IPS-NIHi7 (cell line): ENCODE measurements around the gene DSG4.
"Not testable (repeated sequence)": the region's sequence is repeated elsewhere in the genome, so short reads cannot be mapped to it uniquely, and the experiment has no call there.

Source experiments
- DNase-seq: peaks from one replicate; pipeline ENCODE4 v3.0.0; 2012; ENCODE audit warnings: mixed read lengths; ENCODE audit errors: extremely low spot score

The DSG4 gene

GRCh38 chr18:31376477-31376876, at the start of gene DSG4:
Gene DSG4 (plus strand): TSS chr18:31376777. CDS start chr18:31376912, 135 bp downstream.
- DNase-seq = no peak

GRCh38 chr18:31329787-31330438, 46.7 kb upstream of the DSG4 start:
- DNase-seq = no peak

- DNase-seq = no peak
These were observed 33.1 kb upstream of the DSG4 start for GRCh38 chr18:31343454-31343853.

GRCh38 chr18:31353336-31353735, 23.2 kb upstream of the DSG4 start:
- DNase-seq = not testable (repeated sequence)

GRCh38 chr18:31354990-31355389, 21.6 kb upstream of the DSG4 start:
- DNase-seq = no peak

- no peak for DNase-seq
These were observed 20.6 kb upstream of the DSG4 start for GRCh38 chr18:31356025-31356424.

- no peak for DNase-seq
These were observed 12.4 kb upstream of the DSG4 start for GRCh38 chr18:31364190-31364589.

- DNase-seq = no peak
These were observed 7.1 kb upstream of the DSG4 start for GRCh38 chr18:31369478-31369877.

- no peak for DNase-seq
These were observed 4.6 kb upstream of the DSG4 start for GRCh38 chr18:31371989-31372388.

GRCh38 chr18:31373641-31374040, 2.9 kb upstream of the DSG4 start:
- no peak for DNase-seq

- no peak for DNase-seq
These were observed 4.3 kb downstream of the DSG4 start for GRCh38 chr18:31380912-31381311.

- DNase-seq = no peak
These were observed 5.5 kb downstream of the DSG4 start for GRCh38 chr18:31382107-31382506.

- no peak for DNase-seq
These were observed 10.2 kb downstream of the DSG4 start for GRCh38 chr18:31386741-31387140.

- no peak for DNase-seq
These were observed 16.7 kb downstream of the DSG4 start for GRCh38 chr18:31393286-31393685.

GRCh38 chr18:31396796-31397612, 20.4 kb downstream of the DSG4 start:
- no peak for DNase-seq

- DNase-seq = no peak
These were observed 21.6 kb downstream of the DSG4 start for GRCh38 chr18:31398191-31398590.

GRCh38 chr18:31399306-31400032, 22.9 kb downstream of the DSG4 start:
- DNase-seq = no peak

- no peak for DNase-seq
These were observed 24.8 kb downstream of the DSG4 start for GRCh38 chr18:31401156-31402025.

GRCh38 chr18:31402026-31402373, 25.4 kb downstream of the DSG4 start:
- no peak for DNase-seq

GRCh38 chr18:31403409-31403808, 26.8 kb downstream of the DSG4 start:
- no peak for DNase-seq

- DNase-seq = no peak
These were observed 31.1 kb downstream of the DSG4 start for GRCh38 chr18:31407649-31408048.

- DNase-seq = no peak
These were observed 32.7 kb downstream of the DSG4 start for GRCh38 chr18:31409276-31409675.
